Measurements from ENCODE around the gene DNAH11. TPM values are rescaled to one million over a fixed set of nuclear protein-coding genes. Genes with fewer than 3 reads are reported as not detected.

DNAH11 gene
- total RNA-seq, 1 experiment from 2014 or later: 0.39 TPM

- ChIA-PET CTCF (no interaction called here), POLR2A (no interaction called here), RAD21 (ENCODE audit: low non-redundant PET in 1 of 2, low total read pairs in 2 of 2, uncharacterized antibody in 2 of 2, unreplicated experiment in 2 of 2) (no interaction called here)
- intact Hi-C loops (cut with micrococcal nuclease): no loop called here
- H3K9me3 ChIP-seq (ENCODE audit: control insufficient read depth in 1 of 2, insufficient read depth in 1 of 2, low read depth in 1 of 2, low read length in 2 of 2): no peaks in the 10 kb centered on the region
- H3K9me2 ChIP-seq (ENCODE audit: insufficient read depth): no peaks in the 10 kb centered on the region
- H2AFZ ChIP-seq (ENCODE audit: low read depth, low read length, poor library complexity, severe bottlenecking): no peak overlapping the region
- H3K27ac ChIP-seq (ENCODE audit: low read depth, low read length): no peak overlapping the region
- no peaks in the 10 kb centered on the region for H3K27me3 ChIP-seq (ENCODE audit: insufficient read depth, low read length)
- no peak for ATAC-seq
- no TSS peak for BruUV-seq (replicated peaks)
- no peaks in the 10 kb centered on the region for H3K36me3 ChIP-seq (ENCODE audit: control insufficient read depth in 1 of 2, insufficient read depth in 2 of 2, low read length in 2 of 2)
- DNase-seq (ENCODE audit: low read depth, low spot score): no peak
- H3K4me1 ChIP-seq (ENCODE audit: control insufficient read depth in 1 of 2, insufficient read depth in 2 of 2, low read length in 2 of 2): no peaks in the 10 kb centered on the region
- no peak overlapping the region for H3K9ac ChIP-seq (ENCODE audit: low read length)
- H3K79me2 ChIP-seq (ENCODE audit: insufficient read depth, low read length): no peaks in the 10 kb centered on the region
- no peak for TF ChIP-seq ZFX (IDR thresholded peaks at IDR 0.05)
- TF ChIP-seq CEBPB (IDR thresholded peaks at IDR 0.05; ENCODE audit: low read depth): no peak
- no peak for TF ChIP-seq SP1 (IDR thresholded peaks at IDR 0.05; ENCODE audit: low read depth)
- no peak for TF ChIP-seq REST (IDR thresholded peaks at IDR 0.05; ENCODE audit: low read depth)
- TF ChIP-seq FOSL1 (IDR thresholded peaks at IDR 0.05; ENCODE audit: low read depth): no peak
- no peak overlapping the region for H3K4me2 ChIP-seq (ENCODE audit: low read length)
- no peaks in the 10 kb centered on the region for H4K20me1 ChIP-seq (ENCODE audit: insufficient read depth)
- H3K4me3 ChIP-seq (replicated peaks in 1 of 2; ENCODE audit: low read depth in 1 of 2, low read length in 2 of 2): no peak overlapping the region
These were observed 350.6 kb downstream of the DNAH11 start for GRCh38 chr7:21893401-21893800.

GRCh38 chr7:21898265-21898930 is 355.6 kb downstream of the DNAH11 start:
- no peak overlapping the region for H3K27ac ChIP-seq (ENCODE audit: low read depth, low read length)
- POLR2A ChIA-PET: no interaction called here
- H3K36me3 ChIP-seq (ENCODE audit: control insufficient read depth in 1 of 2, insufficient read depth in 2 of 2, low read length in 2 of 2): peaks cover 25 to 30% of the 10 kb centered on the region in 2 experiments
- no TSS peak for BruUV-seq (replicated peaks)
- DNase-seq (ENCODE audit: low read depth, low spot score) (no peak), ATAC-seq (no peak)
- RAD21 ChIA-PET (ENCODE audit: low non-redundant PET in 1 of 2, low total read pairs in 2 of 2, uncharacterized antibody in 2 of 2, unreplicated experiment in 2 of 2): no interaction called here
- H3K4me3 ChIP-seq (replicated peaks in 1 of 2; ENCODE audit: low read depth in 1 of 2, low read length in 2 of 2): no peak overlapping the region
- CTCF ChIA-PET: no interaction called here
- no peaks in the 10 kb centered on the region for H3K79me2 ChIP-seq (ENCODE audit: insufficient read depth, low read length)
- no peaks in the 10 kb centered on the region for H3K9me3 ChIP-seq (ENCODE audit: control insufficient read depth in 1 of 2, insufficient read depth in 1 of 2, low read depth in 1 of 2, low read length in 2 of 2)
- H4K20me1 ChIP-seq (ENCODE audit: insufficient read depth): 0 out of 2 replicates have a peak, but pooled peaks cover 4% of the 10 kb centered on the region
- no peak overlapping the region for H3K4me2 ChIP-seq (ENCODE audit: low read length)
- H3K4me1 ChIP-seq (ENCODE audit: control insufficient read depth in 1 of 2, insufficient read depth in 2 of 2, low read length in 2 of 2): peaks cover 4 to 11% of the 10 kb centered on the region in 2 experiments; a peak in 2 of 4 replicates
- no peaks in the 10 kb centered on the region for H3K27me3 ChIP-seq (ENCODE audit: insufficient read depth, low read length)
- H3K9ac ChIP-seq (ENCODE audit: low read length): no peak overlapping the region
- H2AFZ ChIP-seq (ENCODE audit: low read depth, low read length, poor library complexity, severe bottlenecking): no peak overlapping the region
- intact Hi-C loops (cut with micrococcal nuclease): no loop called here
- H3K9me2 ChIP-seq (ENCODE audit: insufficient read depth): no peaks in the 10 kb centered on the region
- TF ChIP-seq SRF (IDR thresholded peaks at IDR 0.05; ENCODE audit: low read depth): no peak
- no peak for TF ChIP-seq YY1 (IDR thresholded peaks at IDR 0.05; ENCODE audit: extremely low read depth, insufficient replicate concordance, low read depth, low read length)
- TF ChIP-seq EGR1 (IDR thresholded peaks at IDR 0.05; ENCODE audit: low read depth): no peak
- TF ChIP-seq ELF1 (IDR thresholded peaks at IDR 0.05; ENCODE audit: borderline replicate concordance, low read depth): no peak
- no peak for TF ChIP-seq ZFX (IDR thresholded peaks at IDR 0.05)
- no peak for TF ChIP-seq SIN3A (IDR thresholded peaks at IDR 0.05; ENCODE audit: low read depth)
- TF ChIP-seq, protein P1, sequence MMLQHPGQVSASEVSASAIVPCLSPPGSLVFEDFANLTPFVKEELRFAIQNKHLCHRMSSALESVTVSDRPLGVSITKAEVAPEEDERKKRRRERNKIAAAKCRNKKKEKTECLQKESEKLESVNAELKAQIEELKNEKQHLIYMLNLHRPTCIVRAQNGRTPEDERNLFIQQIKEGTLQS (IDR thresholded peaks at IDR 0.05): no peak
- no peak for TF ChIP-seq ZBTB33 (IDR thresholded peaks at IDR 0.05; ENCODE audit: extremely low read depth, insufficient replicate concordance, low read length)
- TF ChIP-seq TCF7L2 (IDR thresholded peaks at IDR 0.05; ENCODE audit: borderline replicate concordance, extremely low read depth, insufficient read depth, insufficient read length): no peak
- TF ChIP-seq ZNF274 (IDR thresholded peaks at IDR 0.05; ENCODE audit: low read depth, low read length): no peak

All from HCT116 (cell line).